MM.1S (cell line): ENCODE data around the gene VPS16.
"Not testable (repeated sequence)": the region's sequence is repeated elsewhere in the genome, so short reads cannot be mapped to it uniquely, and the experiment has no call there.

Experiments
- CTCF ChIP-seq: fragments of 300-600 bp; sonication (generic); IDR thresholded peaks from 2 replicates; pipeline ENCODE4 v1.5.1; 2016; ENCODE audit warnings: antibody characterized with exemption, low read length, mixed read lengths
- EZH2 ChIP-seq: fragments of 300-600 bp; sonication (generic); optimal IDR thresholded peaks from 2 replicates; pipeline ENCODE3; 2017; ENCODE audit warnings: low read depth, mild to moderate bottlenecking, antibody characterized with exemption, low read length, mixed read lengths
- EZH2phosphoT487 ChIP-seq: fragments of 300-600 bp; sonication (generic); IDR thresholded peaks from 2 replicates; pipeline ENCODE4 v1.6.1; 2018; ENCODE audit warnings: antibody characterized with exemption, low read length

DNA sequence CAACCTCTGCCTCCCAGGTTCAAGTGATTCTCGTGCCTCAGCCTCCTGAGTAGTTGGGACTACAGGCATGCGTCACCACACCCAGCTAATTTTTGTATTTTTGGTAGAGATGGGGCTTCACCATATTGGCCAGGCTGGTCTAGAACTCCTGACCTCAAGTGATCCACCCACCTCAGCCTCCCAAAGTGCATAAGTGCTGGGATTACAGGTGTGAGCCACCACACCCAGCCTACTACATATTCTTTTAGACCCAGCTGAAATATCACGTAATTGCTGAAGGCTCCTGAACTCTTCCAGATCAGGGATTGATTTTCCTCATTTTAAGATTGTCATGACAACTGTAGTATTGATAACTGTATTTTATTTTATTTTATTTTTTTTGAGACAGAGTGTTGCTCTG is 54.6 kb downstream of the VPS16 start:
- TF ChIP-seq CTCF, EZH2, EZH2phosphoT487: not testable (repeated sequence)
